ENCODE data around the gene SLC25A22. TPM values are rescaled to one million over a fixed set of nuclear protein-coding genes. Genes with fewer than 3 reads are reported as not detected.

The SLC25A22 gene
- total and polyA plus RNA-seq, 9 of the 15 experiments (the other 6 are each of a cell fraction or from before 2014, with no cell fraction given) = 0.41 to 55.4 (median 11.4) TPM

- TF ChIP-seq CCNT2 (IDR thresholded peaks at IDR 0.05; ENCODE audit: borderline replicate concordance, extremely low read depth, insufficient read length, low read depth, low read length) (no peak), ARHGAP35 (IDR thresholded peaks at IDR 0.05; ENCODE audit: partially characterized antibody) (no peak), ZNF398 (CRISPR knock-in tag; IDR thresholded peaks at IDR 0.05) (no peak), RBM34 (IDR thresholded peaks at IDR 0.05; ENCODE audit: borderline replicate concordance, insufficient read depth, low read length) (no peak), ATF1 (CRISPR knock-in tag; IDR thresholded peaks at IDR 0.05) (no peak), ATF1 (tag; IDR thresholded peaks at IDR 0.05) (no peak), ZBTB8A (IDR thresholded peaks at IDR 0.05; ENCODE audit: partially characterized antibody) (no peak), POLR2AphosphoS2 (IDR thresholded peaks at IDR 0.05; ENCODE audit: low read length) (peak; percentile 26; the same call in 1 of the 2 replicates), C11orf30 (IDR thresholded peaks at IDR 0.05; ENCODE audit: low read depth) (no peak), HDGF (IDR thresholded peaks at IDR 0.05) (no peak), SAP30 (IDR thresholded peaks at IDR 0.05; ENCODE audit: borderline replicate concordance, insufficient read depth, low read depth, low read length, poor library complexity, severe bottlenecking) (no peak), TFAP4 (CRISPR knock-in tag; IDR thresholded peaks at IDR 0.05; ENCODE audit: borderline replicate concordance) (0 out of 2 replicates have a peak, but pooled peaks have one; percentile 3), NFYB (IDR thresholded peaks at IDR 0.05; ENCODE audit: extremely low read depth, insufficient read length) (no peak), ZNF449 (CRISPR knock-in tag; IDR thresholded peaks at IDR 0.05) (no peak), CHD1 (IDR thresholded peaks at IDR 0.05; ENCODE audit: low read length) (no peak), ZNF57 (CRISPR knock-in tag; IDR thresholded peaks at IDR 0.05) (no peak), CHD4 (IDR thresholded peaks at IDR 0.05; ENCODE audit: insufficient read depth, insufficient replicate concordance, low read depth, low read length, poor library complexity, severe bottlenecking) (no peak), POLR2G (IDR thresholded peaks at IDR 0.05; ENCODE audit: low read depth, low read length) (peak; percentile 63), CREB3L1 (IDR thresholded peaks at IDR 0.05; ENCODE audit: borderline replicate concordance, low read depth) (no peak)
- TF ChIP-seq, protein P1, sequence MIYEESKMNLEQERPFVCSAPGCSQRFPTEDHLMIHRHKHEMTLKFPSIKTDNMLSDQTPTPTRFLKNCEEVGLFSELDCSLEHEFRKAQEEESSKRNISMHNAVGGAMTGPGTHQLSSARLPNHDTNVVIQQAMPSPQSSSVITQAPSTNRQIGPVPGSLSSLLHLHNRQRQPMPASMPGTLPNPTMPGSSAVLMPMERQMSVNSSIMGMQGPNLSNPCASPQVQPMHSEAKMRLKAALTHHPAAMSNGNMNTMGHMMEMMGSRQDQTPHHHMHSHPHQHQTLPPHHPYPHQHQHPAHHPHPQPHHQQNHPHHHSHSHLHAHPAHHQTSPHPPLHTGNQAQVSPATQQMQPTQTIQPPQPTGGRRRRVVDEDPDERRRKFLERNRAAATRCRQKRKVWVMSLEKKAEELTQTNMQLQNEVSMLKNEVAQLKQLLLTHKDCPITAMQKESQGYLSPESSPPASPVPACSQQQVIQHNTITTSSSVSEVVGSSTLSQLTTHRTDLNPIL (CRISPR knock-in tag; IDR thresholded peaks at IDR 0.05) = no peak
These were observed 33.6 kb downstream of the SLC25A22 start (continued) for GRCh38 chr11:764322-765024.

Data from K562 (cell line).